GM13977 (cell line): ENCODE data around the gene LRP6.

Experiments
- DNase-seq: peaks from one replicate; pipeline ENCODE4 v3.0.0; 2012; ENCODE audit warnings: low spot score
- CTCF ChIP-seq: IDR thresholded peaks from 2 replicates; pipeline ENCODE4 v1.5.1; 2012; ENCODE audit warnings: mild to moderate bottlenecking, control low read depth; ENCODE audit not compliant: insufficient read depth; ENCODE audit errors: extremely low read depth, missing control alignments
- in situ Hi-C: fragments of 300-500 bp; cut with MboI; formaldehyde crosslinking; loops from one replicate; pipeline ENCODE4 v1.12.0; 2022; ENCODE audit warnings: low sequenced_read_pairs, low pct_unique_long_range_greater_than_20kb, mixed read lengths, inconsistent platforms; ENCODE audit not compliant: unreplicated experiment

The LRP6 gene

GRCh38 chr12:12195516-12195915 is 71.3 kb downstream of the LRP6 start:
- DNase-seq, result no peak
- in situ Hi-C loops, result no loop called here
- TF ChIP-seq CTCF, result no peak

- no peak for DNase-seq
- in situ Hi-C loops, result no loop called here
- no peak for TF ChIP-seq CTCF
Measured at GRCh38 chr12:12195081-12195480, 71.8 kb downstream of the LRP6 start.

GRCh38 chr12:12194206-12194605 is 72.6 kb downstream of the LRP6 start:
- TF ChIP-seq CTCF, result no peak
- DNase-seq, result no peak
- in situ Hi-C loops, result no loop called here

- DNase-seq, result no peak
- in situ Hi-C loops, result no loop called here
- no peak for TF ChIP-seq CTCF
Measured at GRCh38 chr12:12191008-12191407, 75.8 kb downstream of the LRP6 start.

- DNase-seq, result no peak
- no peak for TF ChIP-seq CTCF
- in situ Hi-C loops, result no loop called here
Measured at GRCh38 chr12:12190087-12190809, 76.6 kb downstream of the LRP6 start.

- no peak for TF ChIP-seq CTCF
- in situ Hi-C loops, result no loop called here
- no peak for DNase-seq
Measured at GRCh38 chr12:12185414-12185813, 81.4 kb downstream of the LRP6 start.
